Tibial nerve (tissue), 3 donors: ENCODE results near the gene CTSO.

Source experiments
- POLR2A ChIP-seq, 2 donors: fragments of 450-650 bp; IDR thresholded peaks; one replicate each; pipeline ENCODE4 v1.6.1; 2017; ENCODE audit warnings: antibody characterized with exemption in 2 of 2, mild to moderate bottlenecking in 2 of 2, moderate library complexity in 2 of 2
- TF ChIP-seq, protein P1 (sequence below), 5 experiments: fragments of 200-600 bp in 3 of 5; fragments of 450-650 bp in 2 of 5; sonication (generic) in 3 of 5; IDR thresholded peaks; one replicate each; pipeline ENCODE4 v1.5.1; 2016 to 2019; ENCODE audit warnings: antibody characterized with exemption in 5 of 5, mild to moderate bottlenecking in 3 of 5, moderate library complexity in 2 of 5

DNA sequence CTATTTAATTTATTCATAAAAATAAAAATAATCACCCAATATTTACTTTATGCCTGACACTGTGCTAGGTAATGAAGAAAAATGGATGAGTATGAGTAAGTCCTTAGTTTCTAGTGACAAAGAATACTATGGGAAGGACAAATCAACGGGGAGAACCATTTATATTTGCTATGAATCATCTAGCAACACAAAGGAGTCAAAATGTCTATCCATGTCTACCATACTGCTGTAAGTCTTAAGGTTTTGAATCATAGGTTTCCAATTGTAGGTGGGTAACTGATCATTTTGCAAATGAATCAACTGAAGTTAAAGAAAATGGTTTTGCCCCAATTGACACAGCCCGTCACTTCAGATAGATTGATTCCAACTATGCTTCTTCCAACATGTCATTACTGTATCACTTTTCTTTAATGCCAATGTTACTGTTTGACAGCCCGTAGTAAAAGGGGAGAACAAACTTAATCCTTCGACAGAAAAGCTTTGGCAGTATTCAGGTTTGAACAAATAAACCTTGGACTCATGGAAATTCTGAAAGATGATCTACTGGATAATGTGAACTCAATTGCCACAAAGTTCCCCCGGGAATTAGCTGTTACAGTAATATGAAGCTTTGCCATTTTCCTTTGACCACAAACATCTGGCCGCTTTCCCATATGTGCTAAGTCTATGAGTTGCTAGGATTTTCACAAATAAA, 47.0 kb downstream of the CTSO start:
- TF ChIP-seq, protein P1, sequence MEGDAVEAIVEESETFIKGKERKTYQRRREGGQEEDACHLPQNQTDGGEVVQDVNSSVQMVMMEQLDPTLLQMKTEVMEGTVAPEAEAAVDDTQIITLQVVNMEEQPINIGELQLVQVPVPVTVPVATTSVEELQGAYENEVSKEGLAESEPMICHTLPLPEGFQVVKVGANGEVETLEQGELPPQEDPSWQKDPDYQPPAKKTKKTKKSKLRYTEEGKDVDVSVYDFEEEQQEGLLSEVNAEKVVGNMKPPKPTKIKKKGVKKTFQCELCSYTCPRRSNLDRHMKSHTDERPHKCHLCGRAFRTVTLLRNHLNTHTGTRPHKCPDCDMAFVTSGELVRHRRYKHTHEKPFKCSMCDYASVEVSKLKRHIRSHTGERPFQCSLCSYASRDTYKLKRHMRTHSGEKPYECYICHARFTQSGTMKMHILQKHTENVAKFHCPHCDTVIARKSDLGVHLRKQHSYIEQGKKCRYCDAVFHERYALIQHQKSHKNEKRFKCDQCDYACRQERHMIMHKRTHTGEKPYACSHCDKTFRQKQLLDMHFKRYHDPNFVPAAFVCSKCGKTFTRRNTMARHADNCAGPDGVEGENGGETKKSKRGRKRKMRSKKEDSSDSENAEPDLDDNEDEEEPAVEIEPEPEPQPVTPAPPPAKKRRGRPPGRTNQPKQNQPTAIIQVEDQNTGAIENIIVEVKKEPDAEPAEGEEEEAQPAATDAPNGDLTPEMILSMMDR (IDR thresholded peaks at IDR 0.05): no peak
- TF ChIP-seq POLR2A (IDR thresholded peaks at IDR 0.05): no peak
